Keratinocyte (primary cell): Measurements from ENCODE around the gene MORN5. TPM values are rescaled to one million over a fixed set of nuclear protein-coding genes. Genes with fewer than 3 reads are reported as not detected.

Experiments
- DNase-seq: peaks from one replicate; pipeline ENCODE4 v3.0.0-alpha.2; 2011; ENCODE audit warnings: low read depth, missing footprints, low spot score
- FAIRE-seq: peaks from 2 replicates; lab custom pipeline; 2011; peaks lifted over from hg19 to GRCh38; lab: Jason Lieb, UNC
- H2AFZ ChIP-seq: 2 replicates; pipeline ENCODE4 v1.6.0; 2012; ENCODE audit warnings: low read length, control low read depth, inconsistent platforms; ENCODE audit not compliant: control insufficient read depth
- H3K27ac ChIP-seq: 2 replicates; pipeline ENCODE4 v1.5.1; 2011; ENCODE audit warnings: low read length; ENCODE audit not compliant: control insufficient read depth, insufficient read depth
- H3K27me3 ChIP-seq: 3 replicates; pipeline ENCODE4 v1.6.0; 2011; ENCODE audit warnings: low read length; ENCODE audit not compliant: control insufficient read depth, insufficient read depth; ENCODE audit errors: extremely low read depth
- H3K36me3 ChIP-seq, 2 experiments: 2 replicates in 1 of 2; 3 replicates in 1 of 2; pipeline ENCODE4 v1.5.1; 2011; ENCODE audit warnings: low read length in 2 of 2, mild to moderate bottlenecking in 1 of 2; ENCODE audit not compliant: control insufficient read depth in 2 of 2, insufficient read depth in 2 of 2; ENCODE audit errors: extremely low read depth in 1 of 2
- H3K4me1 ChIP-seq: 3 replicates; pipeline ENCODE4 v1.5.1; 2011; ENCODE audit warnings: low read length; ENCODE audit not compliant: control insufficient read depth, insufficient read depth; ENCODE audit errors: extremely low read depth
- H3K4me2 ChIP-seq: 3 replicates; pipeline ENCODE4 v1.6.0; 2011; ENCODE audit warnings: low read depth, low read length; ENCODE audit not compliant: control insufficient read depth, insufficient read depth; ENCODE audit errors: extremely low read depth
- H3K4me3 ChIP-seq, 3 experiments: fragments of 200-600 bp in 1 of 3; sonication (generic) in 1 of 3; 2 replicates in 2 of 3; 3 replicates in 1 of 3; pipeline ENCODE4 v1.5.1; 2011 to 2016; ENCODE audit warnings: low read length in 3 of 3, mild to moderate bottlenecking in 3 of 3, control low read depth in 2 of 3, inconsistent platforms in 1 of 3, low read depth in 1 of 3, mixed read lengths in 1 of 3, mixed run types in 1 of 3, moderate library complexity in 1 of 3; ENCODE audit not compliant: control insufficient read depth in 2 of 3, insufficient read depth in 2 of 3; ENCODE audit errors: extremely low read depth in 1 of 3
- H3K79me2 ChIP-seq: 2 replicates; pipeline ENCODE4 v1.6.0; 2012; ENCODE audit warnings: low read length; ENCODE audit not compliant: control insufficient read depth, insufficient read depth
- H3K9ac ChIP-seq: 3 replicates; pipeline ENCODE4 v1.6.0; 2011; ENCODE audit warnings: low read length; ENCODE audit not compliant: control insufficient read depth, insufficient read depth; ENCODE audit errors: extremely low read depth
- H3K9me1 ChIP-seq: 3 replicates; pipeline ENCODE4 v1.6.0; 2011; ENCODE audit warnings: low read length; ENCODE audit not compliant: control insufficient read depth, insufficient read depth; ENCODE audit errors: extremely low read depth
- H3K9me3 ChIP-seq: 2 replicates; pipeline ENCODE4 v1.5.1; 2012; ENCODE audit warnings: low read depth, low read length; ENCODE audit not compliant: control insufficient read depth
- H4K20me1 ChIP-seq: 3 replicates; pipeline ENCODE4 v1.6.0; 2011; ENCODE audit warnings: low read length; ENCODE audit not compliant: control insufficient read depth, insufficient read depth; ENCODE audit errors: extremely low read depth
- CTCF ChIP-seq, 3 experiments: IDR thresholded peaks in 1 of 3; conservative IDR thresholded peaks in 1 of 3; optimal IDR thresholded peaks in 1 of 3; 2 replicates in 2 of 3; 3 replicates in 1 of 3; pipeline versions ENCODE3 to v1.5.1; 2011; ENCODE audit warnings: low read length in 3 of 3, mild to moderate bottlenecking in 3 of 3, moderate library complexity in 2 of 3, control low read depth in 1 of 3, inconsistent platforms in 1 of 3; ENCODE audit not compliant: insufficient read depth in 2 of 3; ENCODE audit errors: extremely low read depth in 1 of 3
- EZH2 ChIP-seq: IDR thresholded peaks from one replicate; pipeline ENCODE4 v1.6.1; 2012; ENCODE audit warnings: inconsistent platforms, mild to moderate bottlenecking, low read length, moderate library complexity
- dilution Hi-C: fragments of 300-500 bp; cut with MboI; formaldehyde crosslinking; loops from one replicate; pipeline ENCODE4 v1.7.0; 2020; ENCODE audit warnings: low sequenced_read_pairs; ENCODE audit not compliant: extremely low pct_ligation_motif_present
- polyA plus RNA-seq, 5 experiments: library from polyadenylated mRNA; depleted of rRNA in 3 of 5; stranded (reverse) in 3 of 5; stranded (forward) in 1 of 5; unstranded in 1 of 5; fragments of >200 nt; gene quantifications; 1 replicate in 1 of 5; 2 replicates in 3 of 5; 3 replicates in 1 of 5; pipeline versions ENCODE4 v1.2.1 to v1.2.3, GENCODE V29; 2011 to 2012; ENCODE audit warnings: missing spikeins in 2 of 5, low read depth in 1 of 5, low replicate concordance in 1 of 5

MORN5 gene
- polyA plus RNA-seq, 1 donor (not counting 4 experiments of a cell fraction or from before 2014, with no cell fraction given) = not detected

DNA sequence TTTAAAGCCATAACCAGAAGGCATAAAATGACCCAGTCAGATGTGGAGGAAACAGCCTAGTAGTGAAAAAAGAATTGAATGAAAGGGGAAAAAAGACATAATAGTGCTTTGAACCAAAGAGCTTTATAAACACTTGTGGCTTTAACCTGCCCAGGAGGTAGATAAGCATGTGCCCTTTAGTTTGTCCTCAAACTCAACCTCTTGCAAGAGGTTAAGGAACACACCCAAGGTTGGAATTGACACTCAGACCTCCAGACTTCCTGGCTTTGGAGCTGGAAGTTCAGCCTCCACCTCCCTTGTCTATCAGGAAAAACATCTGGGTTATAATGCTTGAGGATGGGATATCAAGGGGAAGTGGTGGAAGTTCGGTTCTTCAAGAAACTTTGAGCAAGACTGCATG lies 16.4 kb upstream of the MORN5 start:
- Histone ChIP-seq H3K27me3 (no peaks in the 10 kb centered on the region), H3K4me1 (peaks cover 7% of the 10 kb centered on the region), H3K4me3 (no peak overlapping the region), H2AFZ (no peak overlapping the region), H3K27ac (no peak overlapping the region), H4K20me1 (peaks cover 7% of the 10 kb centered on the region), H3K36me3 (peaks cover 13 to 23% of the 10 kb centered on the region in 2 experiments), H3K4me2 (no peak overlapping the region), H3K9me1 (no peaks in the 10 kb centered on the region), H3K79me2 (no peaks in the 10 kb centered on the region), H3K9me3 (no peaks in the 10 kb centered on the region), H3K9ac (no peak overlapping the region)
- dilution Hi-C loops = no loop called here
- TF ChIP-seq EZH2 = no peak
- no peak for TF ChIP-seq CTCF (optimal IDR thresholded peaks at IDR 0.05 in 1 of 3, IDR thresholded peaks at IDR 0.05 in 1 of 3, conservative IDR thresholded peaks at IDR 0.05 in 1 of 3; ENCODE audit: extremely low read depth in 1 of 3, insufficient read depth in 2 of 3, low read length in 3 of 3)
- DNase-seq = no peak
- no peak for FAIRE-seq

- FAIRE-seq (no peak), DNase-seq (no peak)
- no peak overlapping the region for H3K27ac ChIP-seq
- dilution Hi-C loops = no loop called here
- H2AFZ ChIP-seq = no peak overlapping the region
- H3K4me2 ChIP-seq = no peak overlapping the region
- no peak overlapping the region for H3K9ac ChIP-seq
- peaks cover 7% of the 10 kb centered on the region for H4K20me1 ChIP-seq
- TF ChIP-seq CTCF (optimal IDR thresholded peaks at IDR 0.05 in 1 of 3, IDR thresholded peaks at IDR 0.05 in 1 of 3, conservative IDR thresholded peaks at IDR 0.05 in 1 of 3; ENCODE audit: extremely low read depth in 1 of 3, insufficient read depth in 2 of 3, low read length in 3 of 3) (no peak), EZH2 (no peak)
- peaks cover 13 to 25% of the 10 kb centered on the region in 2 experiments for H3K36me3 ChIP-seq
- H3K27me3 ChIP-seq = no peaks in the 10 kb centered on the region
- no peak overlapping the region for H3K4me3 ChIP-seq
- no peaks in the 10 kb centered on the region for H3K9me3 ChIP-seq
- H3K4me1 ChIP-seq = peaks cover 5% of the 10 kb centered on the region
- no peaks in the 10 kb centered on the region for H3K9me1 ChIP-seq
- no peaks in the 10 kb centered on the region for H3K79me2 ChIP-seq
These were observed 15.8 kb upstream of the MORN5 start for GRCh38 chr9:122143876-122144405.
